ENCODE data around the gene PIEZO2.
"Not testable (repeated sequence)": the region's sequence is repeated elsewhere in the genome, so short reads cannot be mapped to it uniquely, and the experiment has no call there.

PIEZO2 gene

GRCh38 chr18:11148680-11149440, 509 bp downstream of the PIEZO2 start:
- DNase-seq (ENCODE audit: low read depth), result no peak

- no peak for DNase-seq (ENCODE audit: low read depth)
Measured at GRCh38 chr18:11147962-11148679, 1.2 kb downstream of the PIEZO2 start.

- no peak for DNase-seq (ENCODE audit: low read depth)
Measured at GRCh38 chr18:11147371-11147951, 1.9 kb downstream of the PIEZO2 start.

- no peak for DNase-seq (ENCODE audit: low read depth)
Measured at GRCh38 chr18:11146947-11147345, 2.4 kb downstream of the PIEZO2 start.

GRCh38 chr18:11146238-11146946, 3.0 kb downstream of the PIEZO2 start:
- DNase-seq (ENCODE audit: low read depth), result no peak

GRCh38 chr18:11145413-11146191, 3.8 kb downstream of the PIEZO2 start:
- no peak for DNase-seq (ENCODE audit: low read depth)

GRCh38 chr18:11137400-11137799, 12.0 kb downstream of the PIEZO2 start:
- DNase-seq (ENCODE audit: low read depth), result no peak

- no peak for DNase-seq (ENCODE audit: low read depth)
Measured at GRCh38 chr18:11136241-11136640, 13.1 kb downstream of the PIEZO2 start.

- DNase-seq (ENCODE audit: low read depth), result no peak
Measured at GRCh38 chr18:11134940-11135339, 14.4 kb downstream of the PIEZO2 start.

GRCh38 chr18:11129059-11129458, 20.3 kb downstream of the PIEZO2 start:
- not testable (repeated sequence) for DNase-seq (ENCODE audit: low read depth)

GRCh38 chr18:11125492-11126315, 23.7 kb downstream of the PIEZO2 start:
- no peak for DNase-seq (ENCODE audit: low read depth)

- DNase-seq (ENCODE audit: low read depth), result no peak
Measured at GRCh38 chr18:11124054-11124453, 25.3 kb downstream of the PIEZO2 start.

- DNase-seq (ENCODE audit: low read depth), result no peak
Measured at GRCh38 chr18:11121443-11121849, 27.9 kb downstream of the PIEZO2 start.

- DNase-seq (ENCODE audit: low read depth), result no peak
Measured at GRCh38 chr18:11119959-11120587, 29.3 kb downstream of the PIEZO2 start.

- DNase-seq (ENCODE audit: low read depth), result no peak
Measured at GRCh38 chr18:11119550-11119949, 29.8 kb downstream of the PIEZO2 start.

- no peak for DNase-seq (ENCODE audit: low read depth)
Measured at GRCh38 chr18:11118051-11118766, 31.2 kb downstream of the PIEZO2 start.

GRCh38 chr18:11115276-11115675, 34.1 kb downstream of the PIEZO2 start:
- no peak for DNase-seq (ENCODE audit: low read depth)

GRCh38 chr18:11114653-11115052, 34.7 kb downstream of the PIEZO2 start:
- no peak for DNase-seq (ENCODE audit: low read depth)

- DNase-seq (ENCODE audit: low read depth), result no peak
Measured at GRCh38 chr18:11113937-11114336, 35.4 kb downstream of the PIEZO2 start.

Data from activated T-helper 9 cell treated with anti-CD3 and anti-CD28 coated beads, Interleukin-2, amount 50 U/mL, for 16 hours (primary cell).